B cell (primary cell): ENCODE data around the gene TECR.
"Not testable (repeated sequence)": the region's sequence is repeated elsewhere in the genome, so short reads cannot be mapped to it uniquely, and the experiment has no call there.

ENCODE experiments used
- CTCF ChIP-seq: fragments of 200-600 bp; IDR thresholded peaks from one replicate; pipeline ENCODE4 v1.8.0; 2022; ENCODE audit warnings: antibody characterized with exemption, mild to moderate bottlenecking
- EZH2 ChIP-seq: IDR thresholded peaks from 2 replicates; pipeline ENCODE4 v1.6.1; 2012; ENCODE audit warnings: borderline replicate concordance, low read depth, mild to moderate bottlenecking, moderate library complexity, low read length; ENCODE audit not compliant: insufficient read depth, poor library complexity, severe bottlenecking

DNA sequence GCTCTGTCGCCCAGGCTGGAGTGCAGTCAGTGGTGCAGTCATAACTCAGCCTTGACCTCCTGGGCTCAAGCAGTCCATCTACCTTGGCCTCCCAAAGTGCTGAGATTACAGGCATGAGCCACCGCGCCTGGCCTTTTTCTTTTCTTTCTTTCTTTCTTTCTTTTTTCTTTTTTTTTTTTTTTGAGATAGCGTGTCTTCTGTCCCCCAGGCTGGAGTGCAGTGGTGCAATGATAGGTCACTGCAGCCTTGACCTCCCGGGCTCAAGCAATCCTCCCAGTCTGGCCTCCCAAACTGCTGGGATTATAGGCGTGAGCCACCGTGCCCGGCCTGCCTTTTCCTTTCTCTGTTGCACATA, 22.6 kb downstream of the TECR start:
- not testable (repeated sequence) for TF ChIP-seq CTCF, EZH2
